WTC11 (cell line): ENCODE data around the gene FAM227B. TPM values are rescaled to one million over a fixed set of nuclear protein-coding genes. Genes with fewer than 3 reads are reported as not detected.

Experiments
- ATAC-seq: fragments of 200-7000 bp; cut with Tn5 transposase; 2 replicates; pipeline ENCODE4 v1.10.0; 2021; ENCODE audit warnings: mild to moderate bottlenecking, moderate library complexity
- CTCF ChIA-PET: fragments of 300-600 bp; sonication (Branson Sonifier 250); formaldehyde crosslinking; loops from one replicate; lab custom pipeline; 2021; ENCODE audit warnings: antibody characterized with exemption; lab: Charles Lee
- POLR2A ChIA-PET: fragments of 350-600 bp; sonication (Branson Sonifier 250); formaldehyde crosslinking; loops from one replicate; lab custom pipeline; 2021; ENCODE audit warnings: antibody characterized with exemption; lab: Charles Lee
- DNase-seq: peaks from one replicate; pipeline ENCODE4 v3.0.0; 2021; ENCODE audit warnings: low spot score
- H3K27ac Mint-ChIP-seq: 2 replicates; pipeline ENCODE4 v1.8.0; 2021; ENCODE audit warnings: mixed read lengths
- H3K27me3 Mint-ChIP-seq: 2 replicates; pipeline ENCODE4 v1.8.0; 2021; ENCODE audit warnings: low read depth, mild to moderate bottlenecking, moderate library complexity, mixed read lengths
- H3K36me3 Mint-ChIP-seq: 2 replicates; pipeline ENCODE4 v1.8.0; 2021; ENCODE audit warnings: mixed read lengths
- H3K4me1 Mint-ChIP-seq: 2 replicates; pipeline ENCODE4 v1.8.0; 2022; ENCODE audit warnings: mixed read lengths
- H3K4me3 Mint-ChIP-seq: 2 replicates; pipeline ENCODE4 v1.8.0; 2021; ENCODE audit warnings: mild to moderate bottlenecking, moderate library complexity, mixed read lengths
- H3K9me3 Mint-ChIP-seq: 2 replicates; pipeline ENCODE4 v1.8.0; 2021; ENCODE audit warnings: mixed read lengths
- AR ChIP-seq: fragments of 250-450 bp; sonication (Bioruptor Pico); IDR thresholded peaks from 2 replicates; pipeline ENCODE4 v1.9.0; 2021; ENCODE audit warnings: mild to moderate bottlenecking
- E2F1 ChIP-seq: sonication (generic); formaldehyde crosslinking; IDR thresholded peaks from 2 replicates; pipeline ENCODE4 v1.8.0; 2022; ENCODE audit warnings: mild to moderate bottlenecking, missing genetic modification reagents
- GRHL2 ChIP-seq: fragments of 250-450 bp; sonication (Bioruptor Pico); IDR thresholded peaks from 2 replicates; pipeline ENCODE4 v1.8.0; 2022; ENCODE audit warnings: mild to moderate bottlenecking, moderate library complexity; ENCODE audit not compliant: insufficient replicate concordance, severe bottlenecking
- GTF2I ChIP-seq: fragments of 250-450 bp; sonication (Bioruptor Pico); conservative IDR thresholded peaks from 2 replicates; pipeline ENCODE4 v1.4.0; 2021; ENCODE audit warnings: mild to moderate bottlenecking
- KAT7 ChIP-seq: sonication (generic); formaldehyde crosslinking; IDR thresholded peaks from 2 replicates; pipeline ENCODE4 v1.8.1; 2023; ENCODE audit warnings: missing genetic modification reagents, mild to moderate bottlenecking, borderline replicate concordance
- NFE2L1 ChIP-seq: sonication (generic); formaldehyde crosslinking; IDR thresholded peaks from 2 replicates; pipeline ENCODE4 v1.8.1; 2023; ENCODE audit warnings: missing genetic modification reagents
- NR2C2 ChIP-seq: sonication (generic); formaldehyde crosslinking; IDR thresholded peaks from 2 replicates; pipeline ENCODE4 v1.8.0; 2022; ENCODE audit warnings: mild to moderate bottlenecking, missing genetic modification reagents
- SMAD3 ChIP-seq: sonication (generic); formaldehyde crosslinking; IDR thresholded peaks from 2 replicates; pipeline ENCODE4 v1.8.0; 2022; ENCODE audit warnings: missing genetic modification reagents, mild to moderate bottlenecking, borderline replicate concordance
- SMAD4 ChIP-seq: sonication (generic); formaldehyde crosslinking; IDR thresholded peaks from 2 replicates; pipeline ENCODE4 v1.8.0; 2022; ENCODE audit warnings: mild to moderate bottlenecking, missing genetic modification reagents
- SP1 ChIP-seq: sonication (generic); formaldehyde crosslinking; conservative IDR thresholded peaks from 2 replicates; pipeline ENCODE4 v1.8.1; 2022; ENCODE audit warnings: missing genetic modification reagents
- TEAD4 ChIP-seq: sonication (generic); formaldehyde crosslinking; IDR thresholded peaks from 2 replicates; pipeline ENCODE4 v1.8.0; 2022; ENCODE audit warnings: mild to moderate bottlenecking, missing genetic modification reagents
- TP53 ChIP-seq: sonication (generic); formaldehyde crosslinking; IDR thresholded peaks from 2 replicates; pipeline ENCODE4 v1.8.1; 2023; ENCODE audit warnings: mild to moderate bottlenecking, missing genetic modification reagents
- ZNF121 ChIP-seq: sonication (generic); formaldehyde crosslinking; IDR thresholded peaks from 2 replicates; pipeline ENCODE4 v1.8.0; 2023; ENCODE audit warnings: missing genetic modification reagents
- ZNF532 ChIP-seq: fragments of 250-450 bp; sonication (Bioruptor Pico); IDR thresholded peaks from 2 replicates; pipeline ENCODE4 v1.9.0; 2021; ENCODE audit warnings: mild to moderate bottlenecking, borderline replicate concordance
- total RNA-seq: library from RNA; stranded (reverse); gene quantifications from 3 replicates; pipeline ENCODE4 v1.2.3, GENCODE V29; 2021
- TF ChIP-seq, protein P1 (sequence below): sonication (generic); formaldehyde crosslinking; IDR thresholded peaks from 2 replicates; pipeline ENCODE4 v1.8.0; 2022; ENCODE audit warnings: mild to moderate bottlenecking, missing genetic modification reagents
- TF ChIP-seq, protein P2 (sequence below): fragments of 250-450 bp; sonication (Bioruptor Pico); IDR thresholded peaks from 2 replicates; pipeline ENCODE4 v1.9.0; 2021; ENCODE audit warnings: mild to moderate bottlenecking
- TF ChIP-seq, protein P3 (sequence below): sonication (generic); formaldehyde crosslinking; IDR thresholded peaks from 2 replicates; pipeline ENCODE4 v1.8.1; 2023; ENCODE audit warnings: mild to moderate bottlenecking, missing genetic modification reagents
- TF ChIP-seq, protein P4 (sequence below): sonication (generic); formaldehyde crosslinking; IDR thresholded peaks from 2 replicates; pipeline ENCODE4 v1.8.1; 2023; ENCODE audit warnings: mild to moderate bottlenecking, missing genetic modification reagents
- TF ChIP-seq, protein P5 (sequence below): sonication (generic); formaldehyde crosslinking; IDR thresholded peaks from 2 replicates; pipeline ENCODE4 v1.8.0; 2022; ENCODE audit warnings: mild to moderate bottlenecking, missing genetic modification reagents
- TF ChIP-seq, protein P6 (sequence below): sonication (generic); formaldehyde crosslinking; IDR thresholded peaks from 2 replicates; pipeline ENCODE4 v1.8.1; 2023; ENCODE audit warnings: mild to moderate bottlenecking, missing genetic modification reagents, moderate library complexity
- TF ChIP-seq, protein P7 (sequence below): sonication (generic); formaldehyde crosslinking; conservative IDR thresholded peaks from 2 replicates; pipeline ENCODE4 v1.8.1; 2022; ENCODE audit warnings: mild to moderate bottlenecking, missing genetic modification reagents

Gene FAM227B
- total RNA-seq, 1 experiment from 2014 or later: 6.8 TPM

DNA sequence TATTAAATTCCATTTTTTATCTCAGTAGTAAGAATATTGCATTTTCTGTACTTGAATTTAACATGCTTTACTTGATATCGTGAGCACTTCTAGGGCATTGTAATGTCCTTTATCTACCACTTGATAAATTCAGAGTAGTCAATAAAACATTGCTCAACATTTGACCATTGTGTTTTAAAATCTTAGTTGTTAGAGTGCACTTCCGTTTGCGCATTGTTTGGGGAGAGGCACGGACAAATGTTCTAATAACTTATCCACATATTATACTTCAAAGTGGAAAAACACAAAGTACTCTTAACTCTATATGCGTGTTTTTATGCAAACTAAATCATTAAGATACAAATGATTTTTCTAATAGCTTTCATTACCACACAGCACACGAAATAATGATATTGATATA lies 419 bp downstream of the FAM227B start:
- Mint-ChIP-seq H3K4me3 (peak overlapping the region; percentile 97), H3K4me1 (peaks cover 27% of the 10 kb centered on the region), H3K36me3 (peaks cover 22% of the 10 kb centered on the region), H3K9me3 (peaks cover 16% of the 10 kb centered on the region), H3K27me3 (no peaks in the 10 kb centered on the region), H3K27ac (peak overlapping the region; percentile 97)
- ChIA-PET CTCF (no interaction called here), POLR2A (interaction anchor here (0.6 to 1.0 kb wide), 2 partner anchors 758 to 764 kb away, joined by 3 read pairs; no protein-coding TSS in a partner anchor)
- no peak for DNase-seq
- TF ChIP-seq KAT7 (CRISPR knock-in tag): no peak
- TF ChIP-seq, protein P1, sequence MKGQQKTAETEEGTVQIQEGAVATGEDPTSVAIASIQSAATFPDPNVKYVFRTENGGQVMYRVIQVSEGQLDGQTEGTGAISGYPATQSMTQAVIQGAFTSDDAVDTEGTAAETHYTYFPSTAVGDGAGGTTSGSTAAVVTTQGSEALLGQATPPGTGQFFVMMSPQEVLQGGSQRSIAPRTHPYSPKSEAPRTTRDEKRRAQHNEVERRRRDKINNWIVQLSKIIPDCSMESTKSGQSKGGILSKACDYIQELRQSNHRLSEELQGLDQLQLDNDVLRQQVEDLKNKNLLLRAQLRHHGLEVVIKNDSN (CRISPR knock-in tag): no peak
- TF ChIP-seq, protein P2, sequence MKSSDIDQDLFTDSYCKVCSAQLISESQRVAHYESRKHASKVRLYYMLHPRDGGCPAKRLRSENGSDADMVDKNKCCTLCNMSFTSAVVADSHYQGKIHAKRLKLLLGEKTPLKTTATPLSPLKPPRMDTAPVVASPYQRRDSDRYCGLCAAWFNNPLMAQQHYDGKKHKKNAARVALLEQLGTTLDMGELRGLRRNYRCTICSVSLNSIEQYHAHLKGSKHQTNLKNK (CRISPR knock-in tag): no peak
- TF ChIP-seq AR (CRISPR knock-in tag): no peak
- no peak for TF ChIP-seq TEAD4 (CRISPR knock-in tag)
- TF ChIP-seq GRHL2 (CRISPR knock-in tag): no peak
- no peak for TF ChIP-seq NR2C2
- TF ChIP-seq, protein P3, sequence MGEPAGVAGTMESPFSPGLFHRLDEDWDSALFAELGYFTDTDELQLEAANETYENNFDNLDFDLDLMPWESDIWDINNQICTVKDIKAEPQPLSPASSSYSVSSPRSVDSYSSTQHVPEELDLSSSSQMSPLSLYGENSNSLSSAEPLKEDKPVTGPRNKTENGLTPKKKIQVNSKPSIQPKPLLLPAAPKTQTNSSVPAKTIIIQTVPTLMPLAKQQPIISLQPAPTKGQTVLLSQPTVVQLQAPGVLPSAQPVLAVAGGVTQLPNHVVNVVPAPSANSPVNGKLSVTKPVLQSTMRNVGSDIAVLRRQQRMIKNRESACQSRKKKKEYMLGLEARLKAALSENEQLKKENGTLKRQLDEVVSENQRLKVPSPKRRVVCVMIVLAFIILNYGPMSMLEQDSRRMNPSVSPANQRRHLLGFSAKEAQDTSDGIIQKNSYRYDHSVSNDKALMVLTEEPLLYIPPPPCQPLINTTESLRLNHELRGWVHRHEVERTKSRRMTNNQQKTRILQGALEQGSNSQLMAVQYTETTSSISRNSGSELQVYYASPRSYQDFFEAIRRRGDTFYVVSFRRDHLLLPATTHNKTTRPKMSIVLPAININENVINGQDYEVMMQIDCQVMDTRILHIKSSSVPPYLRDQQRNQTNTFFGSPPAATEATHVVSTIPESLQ (CRISPR knock-in tag): no peak
- TF ChIP-seq, protein P4, sequence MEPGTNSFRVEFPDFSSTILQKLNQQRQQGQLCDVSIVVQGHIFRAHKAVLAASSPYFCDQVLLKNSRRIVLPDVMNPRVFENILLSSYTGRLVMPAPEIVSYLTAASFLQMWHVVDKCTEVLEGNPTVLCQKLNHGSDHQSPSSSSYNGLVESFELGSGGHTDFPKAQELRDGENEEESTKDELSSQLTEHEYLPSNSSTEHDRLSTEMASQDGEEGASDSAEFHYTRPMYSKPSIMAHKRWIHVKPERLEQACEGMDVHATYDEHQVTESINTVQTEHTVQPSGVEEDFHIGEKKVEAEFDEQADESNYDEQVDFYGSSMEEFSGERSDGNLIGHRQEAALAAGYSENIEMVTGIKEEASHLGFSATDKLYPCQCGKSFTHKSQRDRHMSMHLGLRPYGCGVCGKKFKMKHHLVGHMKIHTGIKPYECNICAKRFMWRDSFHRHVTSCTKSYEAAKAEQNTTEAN (CRISPR knock-in tag): no peak
- TF ChIP-seq E2F1: no peak
- no peak for TF ChIP-seq SMAD3
- TF ChIP-seq, protein P5, sequence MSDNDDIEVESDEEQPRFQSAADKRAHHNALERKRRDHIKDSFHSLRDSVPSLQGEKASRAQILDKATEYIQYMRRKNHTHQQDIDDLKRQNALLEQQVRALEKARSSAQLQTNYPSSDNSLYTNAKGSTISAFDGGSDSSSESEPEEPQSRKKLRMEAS (CRISPR knock-in tag): no peak
- TF ChIP-seq, protein P6, sequence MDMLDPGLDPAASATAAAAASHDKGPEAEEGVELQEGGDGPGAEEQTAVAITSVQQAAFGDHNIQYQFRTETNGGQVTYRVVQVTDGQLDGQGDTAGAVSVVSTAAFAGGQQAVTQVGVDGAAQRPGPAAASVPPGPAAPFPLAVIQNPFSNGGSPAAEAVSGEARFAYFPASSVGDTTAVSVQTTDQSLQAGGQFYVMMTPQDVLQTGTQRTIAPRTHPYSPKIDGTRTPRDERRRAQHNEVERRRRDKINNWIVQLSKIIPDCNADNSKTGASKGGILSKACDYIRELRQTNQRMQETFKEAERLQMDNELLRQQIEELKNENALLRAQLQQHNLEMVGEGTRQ (CRISPR knock-in tag): no peak
- TF ChIP-seq SMAD4: no peak
- no peak for ATAC-seq

- peak overlapping the region; percentile 97 for H3K4me3 Mint-ChIP-seq
- H3K27me3 Mint-ChIP-seq: no peaks in the 10 kb centered on the region
- CTCF ChIA-PET: no interaction called here
- peaks cover 22% of the 10 kb centered on the region for H3K36me3 Mint-ChIP-seq
- H3K27ac Mint-ChIP-seq: no peak overlapping the region
- no peak for ATAC-seq
- POLR2A ChIA-PET: no interaction called here
- H3K4me1 Mint-ChIP-seq: peaks cover 27% of the 10 kb centered on the region
- H3K9me3 Mint-ChIP-seq: peaks cover 18% of the 10 kb centered on the region
- DNase-seq: no peak
- no peak for TF ChIP-seq NFE2L1 (CRISPR knock-in tag)
- TF ChIP-seq ZNF532 (CRISPR knock-in tag): no peak
- no peak for TF ChIP-seq TP53 (CRISPR knock-in tag)
- no peak for TF ChIP-seq ZNF121
- no peak for TF ChIP-seq SP1 (CRISPR knock-in tag)
- TF ChIP-seq, protein P7, sequence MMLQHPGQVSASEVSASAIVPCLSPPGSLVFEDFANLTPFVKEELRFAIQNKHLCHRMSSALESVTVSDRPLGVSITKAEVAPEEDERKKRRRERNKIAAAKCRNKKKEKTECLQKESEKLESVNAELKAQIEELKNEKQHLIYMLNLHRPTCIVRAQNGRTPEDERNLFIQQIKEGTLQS (CRISPR knock-in tag): no peak
- no peak for TF ChIP-seq GTF2I (CRISPR knock-in tag)
These were observed 1.4 kb downstream of the FAM227B start for GRCh38 chr15:49619226-49619625.
